Osteoblast (primary cell): ENCODE data around the gene CCDC190. TPM values are rescaled to one million over a fixed set of nuclear protein-coding genes. Genes with fewer than 3 reads are reported as not detected.

Experiments
- DNase-seq: peaks from one replicate; pipeline ENCODE4 v3.0.0; 2011; ENCODE audit warnings: low spot score, mixed read lengths; ENCODE audit not compliant: insufficient read length; ENCODE audit errors: missing footprints
- H2AFZ ChIP-seq: 2 replicates; pipeline ENCODE4 v1.6.0; 2011; ENCODE audit warnings: mild to moderate bottlenecking, low read length
- H3K27ac ChIP-seq: 2 replicates; pipeline ENCODE4 v1.5.1; 2011; ENCODE audit warnings: mild to moderate bottlenecking, low read depth, low read length, moderate library complexity
- H3K27me3 ChIP-seq: 2 replicates; pipeline ENCODE4 v1.6.0; 2012; ENCODE audit warnings: mild to moderate bottlenecking, control low read depth, inconsistent platforms, low read length, moderate library complexity; ENCODE audit not compliant: insufficient read depth
- H3K36me3 ChIP-seq: 2 replicates; pipeline ENCODE4 v1.5.1; 2011; ENCODE audit warnings: mild to moderate bottlenecking, low read length, control low read depth, moderate library complexity; ENCODE audit not compliant: insufficient read depth
- H3K4me1 ChIP-seq: 2 replicates; pipeline ENCODE4 v1.5.1; 2011; ENCODE audit warnings: mild to moderate bottlenecking, low read length, control low read depth, moderate library complexity; ENCODE audit not compliant: insufficient read depth
- H3K4me2 ChIP-seq: 2 replicates; pipeline ENCODE4 v1.6.0; 2011; ENCODE audit warnings: mild to moderate bottlenecking, low read length; ENCODE audit not compliant: insufficient read depth
- H3K4me3 ChIP-seq: fragments of 200-600 bp; sonication (generic); 3 replicates; pipeline ENCODE4 v1.5.1; 2012; ENCODE audit warnings: mild to moderate bottlenecking, low read length, inconsistent platforms; ENCODE audit not compliant: insufficient read depth
- H3K79me2 ChIP-seq: 2 replicates; pipeline ENCODE4 v1.6.0; 2012; ENCODE audit warnings: mild to moderate bottlenecking, low read length, control low read depth, inconsistent platforms; ENCODE audit not compliant: insufficient read depth
- H3K9me3 ChIP-seq: 2 replicates; pipeline ENCODE4 v1.5.1; 2011; ENCODE audit warnings: low read depth, low read length, control low read depth
- H4K20me1 ChIP-seq: 2 replicates; pipeline ENCODE4 v1.6.0; 2012; ENCODE audit warnings: mild to moderate bottlenecking, low read length, control low read depth; ENCODE audit not compliant: insufficient read depth
- total RNA-seq: library from RNA; depleted of rRNA; stranded (reverse); fragments of >200 nt; gene quantifications from 2 replicates; pipeline ENCODE4 v1.2.3, GENCODE V29; 2012
- TF ChIP-seq, protein P1 (sequence below): IDR thresholded peaks from 2 replicates; pipeline ENCODE4 v1.5.1; 2011; ENCODE audit warnings: mild to moderate bottlenecking, low read depth, low read length, moderate library complexity; ENCODE audit errors: extremely low read depth

Gene CCDC190
- total RNA-seq, 1 donor = 1.1 TPM

DNA sequence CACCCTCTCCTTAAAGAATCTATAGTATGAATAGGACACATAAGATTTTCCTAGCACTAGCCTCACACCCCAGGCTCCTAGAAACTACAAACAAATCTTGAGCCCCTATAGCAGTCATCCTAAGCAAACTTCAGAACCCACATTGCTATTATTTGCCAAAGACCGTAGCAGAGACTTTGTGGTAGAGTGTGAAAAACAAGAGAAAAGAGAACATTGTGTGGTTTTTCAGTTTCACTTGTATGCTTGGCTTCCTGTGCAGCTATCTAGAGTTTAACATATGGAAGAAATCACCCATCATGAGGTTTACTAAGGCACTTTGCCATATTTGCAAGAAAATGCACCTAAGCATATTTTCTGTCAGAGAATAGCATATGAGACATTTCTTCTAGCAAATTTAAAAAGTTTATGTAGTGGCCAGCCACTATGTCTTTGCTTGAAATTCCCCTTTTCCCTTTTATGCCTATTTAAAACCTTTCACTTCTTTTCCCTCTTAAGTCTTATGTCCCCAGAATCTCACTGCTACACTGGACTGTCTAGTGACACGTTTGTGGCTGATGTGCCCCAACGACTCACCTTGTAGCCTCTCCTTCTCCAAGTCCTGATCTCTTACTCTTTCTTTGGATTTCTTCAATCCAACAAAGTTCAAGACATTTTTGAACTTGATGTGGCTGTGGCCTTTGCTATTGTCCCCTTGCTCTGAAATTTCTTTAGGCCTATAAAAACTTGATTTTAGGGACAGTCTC is 25.6 kb downstream of the CCDC190 start:
- DNase-seq = no peak
- no peaks in the 10 kb centered on the region for H3K79me2 ChIP-seq

DNA sequence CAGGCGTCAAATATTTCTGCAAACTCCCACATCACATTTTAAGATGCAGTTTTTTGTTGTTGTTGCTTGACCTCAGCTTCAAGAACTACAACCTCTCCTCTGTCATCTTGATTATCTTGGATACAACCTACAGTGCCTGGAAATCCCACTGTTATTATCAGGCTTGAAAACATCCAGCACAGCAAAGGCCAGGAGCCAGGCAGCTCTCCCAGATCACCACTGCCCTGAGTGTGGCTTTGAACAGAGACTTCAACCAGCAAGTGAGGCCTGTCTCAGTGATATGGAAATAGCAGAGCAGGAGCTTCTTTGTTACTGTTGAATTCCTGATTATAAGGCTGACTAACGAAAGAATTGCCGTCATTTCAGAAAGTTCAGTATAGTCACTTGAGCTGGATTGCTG is 28.5 kb downstream of the CCDC190 start:
- no peaks in the 10 kb centered on the region for H3K9me3 ChIP-seq
- H3K4me3 ChIP-seq = no peak overlapping the region
- no peak overlapping the region for H3K4me2 ChIP-seq
- no peak for DNase-seq
- no peaks in the 10 kb centered on the region for H3K79me2 ChIP-seq
- no peak overlapping the region for H2AFZ ChIP-seq
- no peaks in the 10 kb centered on the region for H4K20me1 ChIP-seq
- no peaks in the 10 kb centered on the region for H3K4me1 ChIP-seq
- TF ChIP-seq, protein P1, sequence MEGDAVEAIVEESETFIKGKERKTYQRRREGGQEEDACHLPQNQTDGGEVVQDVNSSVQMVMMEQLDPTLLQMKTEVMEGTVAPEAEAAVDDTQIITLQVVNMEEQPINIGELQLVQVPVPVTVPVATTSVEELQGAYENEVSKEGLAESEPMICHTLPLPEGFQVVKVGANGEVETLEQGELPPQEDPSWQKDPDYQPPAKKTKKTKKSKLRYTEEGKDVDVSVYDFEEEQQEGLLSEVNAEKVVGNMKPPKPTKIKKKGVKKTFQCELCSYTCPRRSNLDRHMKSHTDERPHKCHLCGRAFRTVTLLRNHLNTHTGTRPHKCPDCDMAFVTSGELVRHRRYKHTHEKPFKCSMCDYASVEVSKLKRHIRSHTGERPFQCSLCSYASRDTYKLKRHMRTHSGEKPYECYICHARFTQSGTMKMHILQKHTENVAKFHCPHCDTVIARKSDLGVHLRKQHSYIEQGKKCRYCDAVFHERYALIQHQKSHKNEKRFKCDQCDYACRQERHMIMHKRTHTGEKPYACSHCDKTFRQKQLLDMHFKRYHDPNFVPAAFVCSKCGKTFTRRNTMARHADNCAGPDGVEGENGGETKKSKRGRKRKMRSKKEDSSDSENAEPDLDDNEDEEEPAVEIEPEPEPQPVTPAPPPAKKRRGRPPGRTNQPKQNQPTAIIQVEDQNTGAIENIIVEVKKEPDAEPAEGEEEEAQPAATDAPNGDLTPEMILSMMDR = no peak
- H3K36me3 ChIP-seq = no peaks in the 10 kb centered on the region
- peaks cover 9% of the 10 kb centered on the region for H3K27me3 ChIP-seq
- no peak overlapping the region for H3K27ac ChIP-seq

More for the DNA sequence above, 25.6 kb downstream of the CCDC190 start:
- H3K4me2 ChIP-seq = no peak overlapping the region
- no peak overlapping the region for H3K27ac ChIP-seq
- H3K27me3 ChIP-seq = no peaks in the 10 kb centered on the region
- no peaks in the 10 kb centered on the region for H3K4me1 ChIP-seq
- TF ChIP-seq, protein P1 = no peak
- H2AFZ ChIP-seq = no peak overlapping the region
- H4K20me1 ChIP-seq = no peaks in the 10 kb centered on the region
- peaks cover 3% of the 10 kb centered on the region for H3K9me3 ChIP-seq
- no peaks in the 10 kb centered on the region for H3K36me3 ChIP-seq
- no peak overlapping the region for H3K4me3 ChIP-seq

DNA sequence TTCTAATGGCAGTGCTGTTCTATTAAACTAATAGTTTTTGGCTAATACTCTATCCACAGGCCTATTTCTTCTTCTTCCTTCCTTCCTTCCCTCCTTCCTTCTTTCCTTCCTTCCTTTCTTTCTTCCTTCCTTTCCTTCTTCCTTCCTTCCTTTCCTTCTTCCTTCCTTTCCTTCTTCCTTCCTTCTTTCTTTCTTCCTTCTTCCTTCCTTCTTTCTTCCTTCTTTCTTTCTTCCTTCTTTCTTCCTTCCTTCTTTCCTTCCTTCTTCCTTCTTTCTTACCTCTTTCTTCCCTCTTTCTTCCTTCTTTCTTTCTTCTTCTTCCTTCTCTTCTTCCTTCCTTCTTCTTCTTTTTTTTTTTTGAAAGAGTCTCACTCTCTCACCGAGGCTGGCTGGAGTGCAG is 31.7 kb downstream of the CCDC190 start:
- no peaks in the 10 kb centered on the region for H3K9me3 ChIP-seq
- no peak overlapping the region for H3K4me2 ChIP-seq
- TF ChIP-seq, protein P1 = no peak
- H4K20me1 ChIP-seq = no peaks in the 10 kb centered on the region
- no peak overlapping the region for H3K27ac ChIP-seq
- no peaks in the 10 kb centered on the region for H3K4me1 ChIP-seq
- H3K27me3 ChIP-seq = peaks cover 11% of the 10 kb centered on the region
- no peaks in the 10 kb centered on the region for H3K79me2 ChIP-seq
- no peak overlapping the region for H2AFZ ChIP-seq
- H3K36me3 ChIP-seq = no peaks in the 10 kb centered on the region
- H3K4me3 ChIP-seq = no peak overlapping the region
- DNase-seq = no peak

DNA sequence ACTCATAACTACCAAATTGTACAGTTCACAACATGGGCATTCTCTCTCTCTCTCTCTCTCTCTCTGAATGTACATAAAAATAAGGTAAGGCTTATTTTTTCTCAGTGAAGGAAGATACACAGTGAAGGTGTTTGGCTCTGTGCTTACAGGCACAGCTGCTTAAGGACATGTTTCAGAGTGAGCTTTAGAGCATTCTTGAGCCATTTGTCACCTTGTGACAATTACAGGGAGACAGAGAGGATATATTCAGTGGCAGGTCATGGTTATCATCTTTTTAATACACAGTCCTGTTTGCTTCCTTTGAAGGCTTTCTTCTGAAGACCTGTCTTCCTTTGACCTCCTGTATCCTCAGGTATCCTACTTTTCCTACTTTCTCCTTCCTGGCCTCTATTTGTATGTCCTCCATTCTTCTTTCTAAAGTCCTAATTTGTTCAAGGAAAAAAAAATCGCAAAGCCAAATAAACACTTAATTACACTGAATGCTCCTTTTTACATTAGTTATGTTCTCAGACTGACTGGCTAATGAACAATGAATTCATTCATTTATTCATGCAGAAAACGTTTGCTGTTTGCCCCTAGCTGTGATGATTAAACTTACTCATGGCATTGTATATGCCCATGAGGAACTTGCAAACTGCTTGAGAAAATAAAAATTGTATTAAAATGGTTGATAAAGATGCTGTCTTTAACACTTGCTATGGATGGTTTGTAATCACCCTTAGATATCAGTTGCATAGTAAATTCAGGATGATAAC is 37.0 kb downstream of the CCDC190 start:
- Histone ChIP-seq H2AFZ (no peak overlapping the region), H3K36me3 (no peaks in the 10 kb centered on the region), H3K27me3 (peaks cover 15% of the 10 kb centered on the region), H3K4me3 (no peak overlapping the region), H4K20me1 (no peaks in the 10 kb centered on the region), H3K9me3 (no peaks in the 10 kb centered on the region), H3K27ac (no peak overlapping the region), H3K79me2 (no peaks in the 10 kb centered on the region), H3K4me2 (no peak overlapping the region), H3K4me1 (peaks cover 7% of the 10 kb centered on the region)
- no peak for DNase-seq
- TF ChIP-seq, protein P1 = no peak
